ENCODE results near the gene SLC18A2. TPM values are rescaled to one million over a fixed set of nuclear protein-coding genes. Genes with fewer than 3 reads are reported as not detected.

SLC18A2 gene
- total RNA-seq (under 1 TPM in 7 of 9 donors, not detected in 2; 0.06 to 0.32 (median 0.18) TPM), polyA plus RNA-seq (under 1 TPM in 1 of 2 donors, not detected in 1; 0.14 TPM)
- long read RNA-seq, donor 1, partial matches to known transcripts: 0 of 3 reads
- long read RNA-seq, donor 1, other reads (novel, unspliced or antisense): 3 of 3 reads
- long read RNA-seq, donor 2, partial matches to known transcripts: 0 of 43 reads
- long read RNA-seq, donor 2, other reads (novel, unspliced or antisense): 43 of 43 reads
- long read RNA-seq, donor 3, partial matches to known transcripts: 1 of 2 reads
- long read RNA-seq, donor 3, other reads (novel, unspliced or antisense): 0 of 2 reads

DNA sequence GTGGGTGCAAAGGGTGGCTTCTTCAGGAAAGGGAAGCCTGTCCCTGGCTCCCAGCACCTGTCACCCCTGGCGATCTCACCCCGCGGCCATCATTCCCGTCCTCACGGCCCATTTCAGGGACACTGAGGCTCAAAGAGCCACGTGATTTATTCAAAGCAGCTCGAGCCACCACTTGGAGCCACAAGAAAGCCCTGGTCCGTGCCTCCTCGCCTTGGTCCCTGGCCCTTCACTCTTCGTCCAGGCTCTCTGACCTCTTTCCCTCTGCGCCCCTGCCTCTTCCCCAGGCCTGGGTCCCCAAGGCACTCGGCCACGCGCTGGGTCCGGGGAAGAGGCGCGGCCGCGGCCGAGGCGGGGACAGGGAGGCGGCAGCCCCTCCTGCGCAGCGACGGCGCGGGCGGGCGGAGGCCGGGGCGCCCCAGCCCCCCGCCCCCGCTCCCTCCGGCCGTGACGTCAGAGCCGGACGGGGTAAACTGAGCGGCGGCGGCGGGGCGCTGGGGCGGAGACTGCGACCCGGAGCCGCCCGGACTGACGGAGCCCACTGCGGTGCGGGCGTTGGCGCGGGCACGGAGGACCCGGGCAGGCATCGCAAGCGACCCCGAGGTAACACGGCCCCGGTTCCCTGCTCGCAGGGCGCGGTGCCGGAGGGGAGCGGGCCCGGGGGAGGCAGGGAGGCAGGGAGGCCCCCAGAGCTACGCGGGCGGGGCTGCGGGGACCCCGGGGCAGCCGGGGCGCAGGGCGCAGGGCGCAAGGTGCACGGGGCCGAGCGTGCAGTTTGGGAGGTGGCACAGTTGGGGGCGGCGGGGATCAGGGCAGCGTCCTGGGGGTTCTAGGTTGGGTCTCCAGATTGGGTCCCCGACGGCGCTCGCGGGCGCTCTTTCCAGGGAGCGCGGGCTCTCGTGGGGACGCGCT lies at the start of gene SLC18A2:
Gene SLC18A2, plus strand, starts transcription at position 494 of the 909 bp plus-strand sequence. CDS start 580 bp downstream, outside the sequence.
- H3K27ac ChIP-seq: no peak within 1 kb of the TSS
- peaks cover 0 to 15% (median 5%) of the 10 kb centered on the region in 12 donors for H3K4me1 ChIP-seq
- intact Hi-C loops (cut with DNase I): no loop called here
- no peaks in the 10 kb centered on the region for H3K36me3 ChIP-seq
- TF ChIP-seq, protein P1, sequence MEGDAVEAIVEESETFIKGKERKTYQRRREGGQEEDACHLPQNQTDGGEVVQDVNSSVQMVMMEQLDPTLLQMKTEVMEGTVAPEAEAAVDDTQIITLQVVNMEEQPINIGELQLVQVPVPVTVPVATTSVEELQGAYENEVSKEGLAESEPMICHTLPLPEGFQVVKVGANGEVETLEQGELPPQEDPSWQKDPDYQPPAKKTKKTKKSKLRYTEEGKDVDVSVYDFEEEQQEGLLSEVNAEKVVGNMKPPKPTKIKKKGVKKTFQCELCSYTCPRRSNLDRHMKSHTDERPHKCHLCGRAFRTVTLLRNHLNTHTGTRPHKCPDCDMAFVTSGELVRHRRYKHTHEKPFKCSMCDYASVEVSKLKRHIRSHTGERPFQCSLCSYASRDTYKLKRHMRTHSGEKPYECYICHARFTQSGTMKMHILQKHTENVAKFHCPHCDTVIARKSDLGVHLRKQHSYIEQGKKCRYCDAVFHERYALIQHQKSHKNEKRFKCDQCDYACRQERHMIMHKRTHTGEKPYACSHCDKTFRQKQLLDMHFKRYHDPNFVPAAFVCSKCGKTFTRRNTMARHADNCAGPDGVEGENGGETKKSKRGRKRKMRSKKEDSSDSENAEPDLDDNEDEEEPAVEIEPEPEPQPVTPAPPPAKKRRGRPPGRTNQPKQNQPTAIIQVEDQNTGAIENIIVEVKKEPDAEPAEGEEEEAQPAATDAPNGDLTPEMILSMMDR (IDR thresholded peaks at IDR 0.05): no peak
- no peak for TF ChIP-seq POLR2A (IDR thresholded peaks at IDR 0.05)
- H3K9me3 ChIP-seq: no peaks in the 10 kb centered on the region
- no peak for ATAC-seq
- H3K27me3 ChIP-seq: peaks cover 17 to 83% (median 40%) of the 10 kb centered on the region in 9 donors
- H3K4me3 ChIP-seq: peak within 1 kb of the TSS in 8 of 12 donors; percentile 4 to 35 (median 16)
- WGBS, 4 donors: 2 to 3% (median 3%) methylated on average over 22 to 93 of the region's 93 CpGs
- no peak for DNase-seq

DNA sequence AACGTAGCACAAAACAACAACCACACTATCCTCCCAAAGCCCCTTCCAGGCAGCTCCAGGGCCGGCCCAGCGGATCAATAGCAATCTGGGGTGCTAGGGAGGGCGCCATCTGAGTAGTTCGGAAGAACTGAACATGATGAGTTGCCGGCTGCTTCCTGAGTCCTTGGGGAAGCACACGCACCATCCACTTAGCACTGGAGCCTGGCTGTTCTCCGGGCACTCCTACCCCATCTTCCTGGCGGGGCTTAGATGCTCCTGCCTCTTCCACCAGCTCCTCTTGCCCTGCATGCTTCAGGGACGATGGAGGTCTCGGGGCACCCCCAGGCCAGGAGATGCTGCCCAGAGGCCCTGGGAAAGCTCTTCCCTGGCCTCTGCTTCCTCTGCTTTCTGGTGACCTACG lies 43.7 kb upstream of the SLC18A2 start, which contains the start of gene KCNK18:
Gene KCNK18, plus strand, starts transcription at position 301 of the 400 bp plus-strand sequence. Its CDS starts 0 bp downstream, at position 301.
- DNase-seq: no peak

DNA sequence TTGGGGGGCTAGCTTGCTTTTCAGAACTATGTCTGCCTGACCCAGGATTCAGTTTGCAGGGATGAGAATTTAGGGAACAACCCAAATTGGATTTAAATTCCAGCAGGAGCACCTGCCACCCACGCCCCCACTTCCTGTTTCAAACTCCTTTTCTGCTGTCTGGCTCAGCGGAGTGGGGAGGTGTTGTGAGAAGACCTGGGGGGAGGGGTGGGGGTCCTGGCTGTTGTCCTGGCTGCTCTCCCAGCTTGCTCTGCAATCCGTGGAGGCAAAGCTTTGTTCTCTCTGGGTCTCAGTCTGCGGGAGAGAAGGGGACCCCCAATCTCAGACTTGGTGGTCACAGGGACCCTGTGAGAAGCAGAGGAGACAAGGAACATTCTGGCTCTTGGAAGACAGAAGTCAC lies 42.8 kb upstream of the SLC18A2 start:
- Histone ChIP-seq H3K4me3 (no peak overlapping the region), H3K27me3 (peaks cover 0 to 26% (median 3%) of the 10 kb centered on the region in 9 donors), H3K27ac (no peak overlapping the region), H3K4me1 (no peaks in the 10 kb centered on the region), H3K36me3 (no peaks in the 10 kb centered on the region), H3K9me3 (no peaks in the 10 kb centered on the region)
- WGBS, 4 donors: 22 to 34% (median 29%) methylated on average over 3 to 4 of the region's 4 CpGs
- ATAC-seq (no peak), DNase-seq (no peak)
- intact Hi-C loops (cut with DNase I): no loop called here
- TF ChIP-seq, protein P1 (IDR thresholded peaks at IDR 0.05): no peak
- no peak for TF ChIP-seq POLR2A (IDR thresholded peaks at IDR 0.05)

More for the DNA sequence above, 43.7 kb upstream of the SLC18A2 start, which contains the start of gene KCNK18:
- Histone ChIP-seq H3K27me3 (peaks cover 0 to 26% (median 3%) of the 10 kb centered on the region in 9 donors), H3K9me3 (no peaks in the 10 kb centered on the region), H3K36me3 (no peaks in the 10 kb centered on the region), H3K4me1 (no peaks in the 10 kb centered on the region), H3K4me3 (no peak within 1 kb of the TSS), H3K27ac (no peak within 1 kb of the TSS)
- TF ChIP-seq POLR2A (IDR thresholded peaks at IDR 0.05): no peak
- TF ChIP-seq, protein P1 (IDR thresholded peaks at IDR 0.05): no peak
- intact Hi-C loops (cut with DNase I): no loop called here
- WGBS, 4 donors: 84 to 89% (median 85%) methylated on average over 10 to 12 of the region's 12 CpGs
- ATAC-seq: no peak

DNA sequence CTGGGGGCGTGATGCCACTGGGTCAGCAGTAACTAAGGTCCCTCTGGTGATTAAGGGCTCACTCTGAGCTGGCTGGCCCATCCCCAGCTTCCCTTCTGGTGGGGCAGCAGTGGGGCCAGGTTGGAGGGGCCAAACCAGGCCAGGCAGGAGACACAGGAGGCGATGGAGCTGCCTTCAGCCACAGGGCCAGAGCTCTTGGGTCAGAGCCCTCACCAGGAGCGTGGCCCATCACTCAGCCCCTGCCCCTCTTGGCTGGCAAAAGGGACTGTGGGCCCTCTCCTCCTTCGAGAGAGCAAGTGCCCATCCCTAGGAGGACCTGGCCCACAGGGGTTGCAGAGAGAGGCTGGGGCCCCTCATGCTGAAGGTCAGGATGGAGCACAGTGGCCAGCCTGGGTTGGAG lies 39.1 kb upstream of the SLC18A2 start:
- 50 to 72% (median 65%) methylated on average over 1 to 4 of the region's 4 CpGs for WGBS, 4 donors

More for the DNA sequence above, 39.1 kb upstream of the SLC18A2 start:
- peaks cover 0 to 30% (median 4%) of the 10 kb centered on the region in 9 donors for H3K27me3 ChIP-seq
- H3K4me3 ChIP-seq: no peak overlapping the region
- intact Hi-C loops (cut with DNase I): no loop called here
- no peaks in the 10 kb centered on the region for H3K36me3 ChIP-seq
- DNase-seq (no peak), ATAC-seq (no peak)
- no peaks in the 10 kb centered on the region for H3K4me1 ChIP-seq
- no peak for TF ChIP-seq POLR2A (IDR thresholded peaks at IDR 0.05)
- TF ChIP-seq, protein P1 (IDR thresholded peaks at IDR 0.05): no peak
- H3K9me3 ChIP-seq: peaks cover 0 to 5% (median 0%) of the 10 kb centered on the region in 12 donors
- H3K27ac ChIP-seq: no peak overlapping the region
